Skin epidermis (tissue), 12 donors: ENCODE data around the gene LDLRAD4.
A peak's percentile ranks its signal among the peaks of the same experiment; 100 is the strongest.

Experiments used
- H3K27ac ChIP-seq, 21 experiments: fragments of 200-600 bp; sonication (generic) in 11 of 21; one replicate each; pipeline ENCODE4 v1.5.0; 2020; ENCODE audit warnings: mild to moderate bottlenecking in 3 of 21, inconsistent platforms in 2 of 21, moderate library complexity in 2 of 21
- H3K4me3 ChIP-seq, 7 experiments: fragments of 200-600 bp; sonication (generic) in 2 of 7; one replicate each; pipeline ENCODE4 v1.5.0; 2020; ENCODE audit warnings: inconsistent platforms in 2 of 7, mild to moderate bottlenecking in 2 of 7, moderate library complexity in 1 of 7

Gene LDLRAD4

GRCh38 chr18:13572721-13573120, 354.2 kb downstream of the LDLRAD4 start:
- peak overlapping the region in 2 of 21 experiments; percentile 17 to 29 for H3K27ac ChIP-seq
- H3K4me3 ChIP-seq, result no peak overlapping the region

- H3K4me3 ChIP-seq, result no peak overlapping the region
- H3K27ac ChIP-seq, result peak overlapping the region in 8 of 21 experiments; percentile 14 to 88 (median 74)
These were observed 355.2 kb downstream of the LDLRAD4 start for GRCh38 chr18:13573750-13574149.

DNA sequence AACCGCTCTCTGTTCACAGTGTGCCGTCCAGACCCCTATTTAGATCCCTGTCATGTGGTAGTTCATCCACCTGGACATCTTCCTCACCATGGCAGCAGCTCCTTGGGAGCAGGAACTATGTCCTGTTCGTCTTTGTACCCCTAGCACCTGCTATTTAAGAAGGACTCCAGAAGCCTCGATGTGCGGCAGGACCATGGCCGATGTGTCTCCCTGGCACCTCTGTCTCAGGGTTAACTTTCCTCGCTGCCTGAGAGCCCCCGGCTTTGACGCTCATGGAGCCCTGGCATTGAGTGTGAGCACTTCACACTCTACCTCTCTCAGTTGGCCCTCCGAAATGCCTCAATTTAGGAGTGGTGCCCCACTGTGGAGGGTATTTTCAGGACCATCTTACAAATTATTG, 355.8 kb downstream of the LDLRAD4 start:
- Histone ChIP-seq H3K27ac (peak overlapping the region in 12 of 21 experiments; percentile 17 to 88 (median 64)), H3K4me3 (no peak overlapping the region)

DNA sequence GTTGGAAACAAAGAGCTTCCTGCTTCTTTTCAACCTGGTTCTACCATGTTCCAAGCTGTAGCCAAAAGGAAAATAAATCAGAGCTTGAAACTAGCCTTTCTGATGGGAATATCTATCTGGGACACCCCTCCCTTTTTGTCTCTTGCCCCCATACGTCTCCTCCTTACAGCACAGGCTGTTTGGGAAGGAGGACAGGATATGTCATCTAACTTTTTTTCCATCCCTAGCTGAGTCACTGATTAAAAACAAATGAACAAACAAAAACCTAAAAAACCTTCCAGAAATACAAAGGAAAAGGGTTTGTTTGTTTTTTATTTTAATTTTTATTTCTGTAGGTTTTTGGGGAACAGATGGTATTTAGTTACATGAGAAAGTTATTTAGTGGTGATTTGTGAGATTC, 356.2 kb downstream of the LDLRAD4 start:
- H3K4me3 ChIP-seq, result no peak overlapping the region
- H3K27ac ChIP-seq, result peak overlapping the region in 12 of 21 experiments; percentile 17 to 88 (median 64)

- Histone ChIP-seq H3K27ac (peak overlapping the region in 19 of 21 experiments; percentile 3 to 88 (median 74)), H3K4me3 (no peak overlapping the region)
These were observed 358.0 kb downstream of the LDLRAD4 start for GRCh38 chr18:13576598-13576997.

DNA sequence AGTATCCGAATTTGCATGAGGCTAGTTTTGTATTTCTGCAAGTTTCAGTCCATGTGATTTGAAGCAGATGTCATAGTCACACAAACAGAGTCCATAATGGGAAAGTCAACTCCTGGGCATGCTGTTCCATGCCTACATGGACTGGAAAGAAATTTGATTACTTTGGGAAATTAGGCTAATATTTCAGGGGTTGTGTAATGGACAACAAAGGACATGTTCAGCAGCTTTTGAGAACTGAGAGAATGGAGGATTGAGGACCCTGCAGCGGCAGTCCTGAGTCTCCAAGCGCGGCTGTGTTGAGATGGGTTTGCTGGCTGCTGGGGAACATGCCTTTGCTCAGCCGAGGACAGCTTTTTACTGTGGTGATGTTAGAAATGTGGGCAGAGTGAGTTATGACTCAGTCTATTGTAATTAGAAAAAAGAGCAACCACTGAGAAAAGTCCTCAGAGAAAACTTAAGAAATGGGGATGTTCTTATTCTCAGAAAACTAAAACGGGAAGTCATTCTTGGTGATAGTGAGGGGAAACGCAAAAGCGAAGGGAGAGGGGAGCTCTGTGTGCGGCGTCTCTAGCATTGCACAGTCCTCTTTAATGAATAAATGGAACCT, 358.6 kb downstream of the LDLRAD4 start:
- H3K4me3 ChIP-seq, result no peak overlapping the region
- peak overlapping the region in 19 of 21 experiments; percentile 34 to 88 (median 70) for H3K27ac ChIP-seq

- peak overlapping the region in 19 of 21 experiments; percentile 34 to 88 (median 70) for H3K27ac ChIP-seq
- H3K4me3 ChIP-seq, result no peak overlapping the region
These were observed 359.2 kb downstream of the LDLRAD4 start for GRCh38 chr18:13577781-13578180.

- Histone ChIP-seq H3K4me3 (no peak overlapping the region), H3K27ac (peak overlapping the region in 15 of 21 experiments; percentile 45 to 88 (median 75))
These were observed 359.8 kb downstream of the LDLRAD4 start for GRCh38 chr18:13578400-13578799.

DNA sequence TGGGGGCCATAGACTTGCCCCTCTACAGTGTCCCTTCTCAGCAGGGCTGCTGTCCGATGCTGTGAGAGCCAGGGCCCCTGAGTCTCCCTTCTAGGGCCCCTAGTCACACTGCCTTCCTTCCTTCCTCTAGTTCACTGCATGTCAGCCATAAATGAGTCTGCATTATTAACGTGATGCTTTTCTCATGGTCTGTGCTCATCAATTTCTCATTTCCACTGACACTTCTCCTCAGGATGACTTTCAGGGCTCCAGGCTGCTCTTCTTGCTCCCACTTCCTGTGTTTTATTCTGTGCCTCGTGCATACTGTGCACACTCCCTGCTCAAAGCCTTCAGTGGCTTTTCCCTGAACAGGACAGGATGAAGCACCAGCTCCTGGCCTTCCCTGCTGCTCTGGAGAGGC, 361.3 kb downstream of the LDLRAD4 start:
- no peak overlapping the region for H3K27ac ChIP-seq
- H3K4me3 ChIP-seq, result no peak overlapping the region

- H3K4me3 ChIP-seq, result no peak overlapping the region
- no peak overlapping the region for H3K27ac ChIP-seq
These were observed 361.8 kb downstream of the LDLRAD4 start for GRCh38 chr18:13580351-13580750.

DNA sequence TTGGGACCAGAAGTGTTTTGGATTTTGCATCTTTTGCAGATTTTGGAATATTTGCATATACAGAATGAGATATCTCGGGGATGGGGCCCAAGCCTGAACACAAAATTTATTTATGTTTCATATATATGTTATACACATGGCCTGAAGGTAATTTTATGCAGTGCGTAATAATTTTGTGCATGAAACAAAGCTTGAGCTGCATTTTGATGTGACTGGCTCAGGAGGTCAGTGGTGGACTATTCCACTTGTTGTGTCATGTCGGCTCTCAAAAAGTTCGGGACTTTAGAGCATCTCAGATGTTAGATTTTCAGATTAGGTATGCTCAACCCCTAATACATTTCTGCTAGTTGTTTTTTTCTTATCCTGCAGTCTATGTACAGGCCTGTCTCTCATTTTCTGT, 362.4 kb downstream of the LDLRAD4 start:
- H3K4me3 ChIP-seq, result no peak overlapping the region
- H3K27ac ChIP-seq, result no peak overlapping the region

DNA sequence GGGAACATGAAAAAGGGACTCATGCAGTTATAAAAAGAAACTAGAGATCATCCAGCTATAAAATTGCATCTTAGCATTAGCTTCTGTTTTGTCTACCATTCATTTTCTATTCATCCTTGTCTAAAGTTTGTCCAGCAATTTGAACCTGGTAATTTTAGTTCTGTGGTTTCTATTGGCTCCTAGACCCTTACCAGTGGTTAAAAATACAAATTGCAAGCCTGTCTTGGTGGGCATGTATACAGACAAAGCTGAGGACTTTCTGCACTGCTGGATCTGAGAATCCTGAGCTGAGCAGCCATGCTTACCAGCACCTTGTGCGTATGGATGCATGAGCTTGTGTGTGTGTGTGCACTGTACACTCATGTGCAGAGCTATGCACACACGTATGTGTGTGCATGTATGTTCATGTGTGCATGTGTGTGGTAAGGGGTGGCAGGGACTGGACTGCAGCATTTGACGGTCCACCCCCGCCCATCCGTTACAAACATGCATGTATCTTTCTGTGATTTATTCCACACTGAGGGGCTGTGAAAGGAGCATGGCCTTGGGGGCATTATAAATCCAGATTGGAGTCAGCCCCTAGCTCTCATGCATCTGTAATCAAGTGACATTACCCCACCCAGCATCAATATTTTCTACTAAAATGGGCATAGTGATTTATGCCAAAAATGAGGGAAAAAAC, 363.1 kb downstream of the LDLRAD4 start:
- Histone ChIP-seq H3K4me3 (no peak overlapping the region), H3K27ac (no peak overlapping the region)

DNA sequence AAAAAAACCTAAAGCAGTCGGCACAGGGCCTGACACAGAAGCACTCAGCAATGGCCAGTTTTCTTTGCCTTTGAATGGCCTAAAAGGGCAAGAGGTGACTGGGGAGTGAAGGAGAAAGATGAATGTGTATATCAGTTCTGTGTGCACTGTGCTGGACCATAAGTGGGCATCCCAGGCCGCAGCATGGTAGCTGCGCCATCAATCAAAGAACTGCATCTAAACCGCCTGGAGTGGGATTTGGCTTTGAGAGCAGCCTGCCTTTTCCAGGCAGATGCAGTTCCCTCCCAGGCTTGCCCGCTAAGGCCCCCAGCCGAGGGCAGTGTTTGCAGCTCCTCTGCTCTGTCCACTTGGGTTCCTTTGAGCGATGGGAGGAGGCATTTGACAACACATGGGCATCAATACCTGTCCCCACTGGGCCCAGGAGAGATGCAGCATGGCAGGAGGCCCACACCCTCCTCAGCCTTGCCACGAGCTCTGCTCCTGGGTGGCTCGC, 363.7 kb downstream of the LDLRAD4 start:
- Histone ChIP-seq H3K27ac (no peak overlapping the region), H3K4me3 (no peak overlapping the region)

- no peak overlapping the region for H3K27ac ChIP-seq
- H3K4me3 ChIP-seq, result no peak overlapping the region
These were observed 365.3 kb downstream of the LDLRAD4 start for GRCh38 chr18:13583576-13584550.

DNA sequence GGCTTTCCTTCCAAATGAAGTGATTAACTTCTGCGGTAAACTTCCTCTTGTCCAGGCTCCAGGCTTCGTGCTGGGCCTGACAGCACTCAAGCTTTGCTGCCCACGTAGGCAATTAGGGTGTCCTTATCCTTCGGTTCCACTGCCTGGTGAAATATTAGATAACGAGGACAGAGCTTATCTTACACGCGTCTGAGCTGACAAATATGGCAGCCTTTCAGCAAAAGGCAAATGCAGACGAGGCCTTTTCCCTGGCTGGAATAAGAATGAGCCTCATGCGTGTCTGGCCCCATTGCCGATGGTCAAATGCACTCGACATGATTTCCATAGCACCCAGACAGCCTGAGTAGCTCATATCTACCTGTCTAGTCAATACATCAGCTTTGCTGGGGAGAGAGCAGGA, 366.3 kb downstream of the LDLRAD4 start:
- H3K4me3 ChIP-seq, result no peak overlapping the region
- peak overlapping the region in 1 of 21 experiments; percentile 51 for H3K27ac ChIP-seq

- no peak overlapping the region for H3K4me3 ChIP-seq
- H3K27ac ChIP-seq, result peak overlapping the region in 2 of 21 experiments; percentile 26 to 51
These were observed 367.0 kb downstream of the LDLRAD4 start for GRCh38 chr18:13585379-13586153.

DNA sequence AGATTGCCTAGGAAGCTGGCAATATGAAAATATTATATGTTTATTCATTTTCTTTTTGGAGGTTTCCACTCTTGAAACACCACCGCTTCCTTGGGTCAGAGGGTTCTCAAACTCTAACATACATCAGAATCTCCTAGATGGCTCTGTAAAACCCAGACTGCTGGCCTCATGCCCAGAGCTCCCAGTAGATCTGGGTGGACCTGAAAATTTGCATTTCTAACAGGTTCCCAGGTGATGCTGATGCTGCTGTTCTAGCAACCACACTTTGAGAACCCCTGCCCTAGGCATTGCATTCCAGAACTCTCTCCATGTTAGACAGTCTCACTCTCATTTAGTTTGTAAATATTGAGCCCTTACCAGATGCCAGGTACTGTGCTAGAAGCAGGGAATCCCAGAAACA, 368.4 kb downstream of the LDLRAD4 start:
- Histone ChIP-seq H3K27ac (no peak overlapping the region), H3K4me3 (no peak overlapping the region)

DNA sequence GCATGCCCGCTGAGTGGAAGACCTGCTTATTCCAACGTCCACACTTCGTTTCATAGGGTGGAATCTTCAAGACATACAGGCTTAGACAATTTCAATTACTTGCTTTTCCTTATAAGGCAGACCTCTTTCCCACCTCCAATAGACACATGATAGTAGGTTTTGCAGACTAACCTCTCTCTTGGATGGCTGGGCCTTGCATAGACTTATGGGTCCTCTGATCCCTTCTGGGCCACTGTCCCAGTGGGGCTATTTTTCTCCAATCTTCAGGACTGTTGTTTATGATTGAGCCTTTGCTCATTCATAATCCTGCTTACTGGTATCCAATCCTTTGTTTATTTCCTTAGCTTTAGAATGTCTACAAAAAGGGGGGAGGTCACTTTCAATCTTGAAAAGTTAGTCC, 368.9 kb downstream of the LDLRAD4 start:
- H3K27ac ChIP-seq, result no peak overlapping the region
- H3K4me3 ChIP-seq, result no peak overlapping the region

- H3K4me3 ChIP-seq, result no peak overlapping the region
- H3K27ac ChIP-seq, result no peak overlapping the region
These were observed 369.4 kb downstream of the LDLRAD4 start for GRCh38 chr18:13587937-13588336.
